HepG2 (cell line): ENCODE results near the gene CAPN9.

Experiments
- ATF7-NPFF ChIP-seq: sonication (generic); formaldehyde crosslinking; IDR thresholded peaks from 2 replicates; pipeline ENCODE4 v1.8.1; 2023; ENCODE audit warnings: mild to moderate bottlenecking, low read depth, missing genetic modification reagents, moderate library complexity
- BCLAF1 ChIP-seq: fragments of 450-650 bp; IDR thresholded peaks from 2 replicates; pipeline ENCODE4 v1.6.1; 2017; ENCODE audit warnings: mild to moderate bottlenecking
- CTCF ChIP-seq: sonication (generic); formaldehyde crosslinking; IDR thresholded peaks from 2 replicates; pipeline ENCODE4 v1.5.0; 2020; ENCODE audit warnings: mild to moderate bottlenecking, missing genetic modification reagents, moderate library complexity
- KDM1A ChIP-seq: IDR thresholded peaks from 2 replicates; pipeline ENCODE4 v1.6.1; 2016; ENCODE audit warnings: missing compliant biosample characterization
- MXD1 ChIP-seq: sonication (generic); formaldehyde crosslinking; IDR thresholded peaks from 2 replicates; pipeline ENCODE4 v1.4.0; 2020; ENCODE audit warnings: mild to moderate bottlenecking, missing genetic modification reagents
- PHF8 ChIP-seq: sonication (generic); formaldehyde crosslinking; IDR thresholded peaks from 2 replicates; pipeline ENCODE4 v1.5.0; 2020; ENCODE audit warnings: missing genetic modification reagents
- POLR2A ChIP-seq, 2 experiments: IDR thresholded peaks; 2 replicates each; pipeline ENCODE4 v1.6.1; 2011; ENCODE audit warnings: low read depth in 2 of 2, low read length in 2 of 2, mild to moderate bottlenecking in 1 of 2, moderate library complexity in 1 of 2; ENCODE audit not compliant: insufficient read depth in 1 of 2
- PRMT3 ChIP-seq: sonication (generic); formaldehyde crosslinking; IDR thresholded peaks from 2 replicates; pipeline ENCODE4 v1.8.1; 2022; ENCODE audit warnings: low read depth, mild to moderate bottlenecking, moderate library complexity, missing genetic modification reagents, borderline replicate concordance
- RFX5 ChIP-seq: IDR thresholded peaks from 2 replicates; pipeline ENCODE4 v1.6.1; 2011; ENCODE audit warnings: low read depth, low read length, improper control_type of control experiment
- TBP ChIP-seq: sonication (generic); formaldehyde crosslinking; IDR thresholded peaks from 2 replicates; pipeline ENCODE4 v1.5.0; 2020; ENCODE audit warnings: missing genetic modification reagents

- TF ChIP-seq ATF7-NPFF (CRISPR knock-in tag) (no peak), TBP (CRISPR knock-in tag) (no peak), POLR2A (IDR thresholded peaks at IDR 0.05; ENCODE audit: insufficient read depth in 1 of 2, low read depth in 2 of 2, low read length in 2 of 2) (no peak), KDM1A (CRISPR knock-in tag) (no peak), MXD1 (no peak), PHF8 (CRISPR knock-in tag) (no peak), BCLAF1 (no peak), CTCF (CRISPR knock-in tag) (no peak), PRMT3 (CRISPR knock-in tag) (no peak), RFX5 (no peak)
Measured at GRCh38 chr1:230831771-230832170, 84.6 kb downstream of the CAPN9 start.
